Activated naive CD4-positive, alpha-beta T cell treated with anti-CD3 and anti-CD28 coated beads, Interleukin-2, amount 50 U/mL, for 72 hours (primary cell): ENCODE data around the gene CAPG. TPM values are rescaled to one million over a fixed set of nuclear protein-coding genes. Genes with fewer than 3 reads are reported as not detected.

Experiments used
- ATAC-seq, 2 donors: fragments of 150-1000 bp; cut with Tn5 transposase; 2 replicates each; pipeline ENCODE4 v1.10.0; 2021; ENCODE audit warnings: mild to moderate bottlenecking in 2 of 2, moderate library complexity in 2 of 2
- DNase-seq, 2 donors: peaks; one replicate each; pipeline ENCODE4 v3.0.0; 2021 to 2022; ENCODE audit warnings: low spot score in 2 of 2
- H3K27ac Mint-ChIP-seq, 2 donors: one replicate each; pipeline ENCODE4 v1.8.0; 2022; ENCODE audit warnings: mild to moderate bottlenecking in 2 of 2, mixed read lengths in 2 of 2
- H3K36me3 Mint-ChIP-seq, 2 donors: one replicate each; pipeline ENCODE4 v1.8.0; 2022; ENCODE audit warnings: mixed read lengths in 2 of 2
- H3K9me3 Mint-ChIP-seq, 2 donors: one replicate each; pipeline ENCODE4 v1.8.0; 2022; ENCODE audit warnings: mixed read lengths in 2 of 2
- total RNA-seq, 2 donors: library from RNA; stranded (reverse); gene quantifications; one replicate each; pipeline ENCODE4 v1.2.3, GENCODE V29; 2022

The CAPG gene, protein sequence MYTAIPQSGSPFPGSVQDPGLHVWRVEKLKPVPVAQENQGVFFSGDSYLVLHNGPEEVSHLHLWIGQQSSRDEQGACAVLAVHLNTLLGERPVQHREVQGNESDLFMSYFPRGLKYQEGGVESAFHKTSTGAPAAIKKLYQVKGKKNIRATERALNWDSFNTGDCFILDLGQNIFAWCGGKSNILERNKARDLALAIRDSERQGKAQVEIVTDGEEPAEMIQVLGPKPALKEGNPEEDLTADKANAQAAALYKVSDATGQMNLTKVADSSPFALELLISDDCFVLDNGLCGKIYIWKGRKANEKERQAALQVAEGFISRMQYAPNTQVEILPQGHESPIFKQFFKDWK
- total RNA-seq: 10 to 100 TPM; 38.0 to 39.8 TPM

- DNase-seq (no peak), ATAC-seq (no peak)
- H3K36me3 Mint-ChIP-seq: peaks cover 0 to 3% of the 10 kb centered on the region in 2 donors
- H3K9me3 Mint-ChIP-seq: no peaks in the 10 kb centered on the region
- peak within 1 kb of the TSS; percentile 72 to 73 for H3K27ac Mint-ChIP-seq
Observed at GRCh38 chr2:85409845-85410583, at the start of gene CAPG. TSS of gene CAPG (minus strand) at chr2:85410366. CDS start at chr2:85402145, 8,221 bp downstream.

GRCh38 chr2:85459771-85460170 lies 49.6 kb upstream of the CAPG start:
- DNase-seq (no peak), ATAC-seq (no peak)
- no peaks in the 10 kb centered on the region for H3K9me3 Mint-ChIP-seq
- no peaks in the 10 kb centered on the region for H3K36me3 Mint-ChIP-seq
- H3K27ac Mint-ChIP-seq: no peak overlapping the region

- Mint-ChIP-seq H3K27ac (no peak overlapping the region), H3K36me3 (no peaks in the 10 kb centered on the region), H3K9me3 (no peaks in the 10 kb centered on the region)
- no peak for DNase-seq
- ATAC-seq: no peak
Observed at GRCh38 chr2:85458601-85459563, 48.7 kb upstream of the CAPG start.

GRCh38 chr2:85457877-85458316 lies 47.7 kb upstream of the CAPG start:
- no peak for DNase-seq
- no peaks in the 10 kb centered on the region for H3K9me3 Mint-ChIP-seq
- no peak for ATAC-seq
- no peaks in the 10 kb centered on the region for H3K36me3 Mint-ChIP-seq
- no peak overlapping the region for H3K27ac Mint-ChIP-seq

- no peaks in the 10 kb centered on the region for H3K36me3 Mint-ChIP-seq
- DNase-seq (no peak), ATAC-seq (no peak)
- H3K9me3 Mint-ChIP-seq: no peaks in the 10 kb centered on the region
- H3K27ac Mint-ChIP-seq: no peak overlapping the region
Observed at GRCh38 chr2:85457043-85457442, 46.9 kb upstream of the CAPG start.

- Mint-ChIP-seq H3K9me3 (no peaks in the 10 kb centered on the region), H3K36me3 (no peaks in the 10 kb centered on the region), H3K27ac (no peak overlapping the region)
- DNase-seq (no peak), ATAC-seq (no peak)
Observed at GRCh38 chr2:85455552-85456090, 45.5 kb upstream of the CAPG start.

- no peak for ATAC-seq
- H3K9me3 Mint-ChIP-seq: no peaks in the 10 kb centered on the region
- DNase-seq: no peak
- H3K36me3 Mint-ChIP-seq: no peaks in the 10 kb centered on the region
- no peak overlapping the region for H3K27ac Mint-ChIP-seq
Observed at GRCh38 chr2:85453571-85453970, 43.4 kb upstream of the CAPG start.

GRCh38 chr2:85452237-85452636 lies 42.1 kb upstream of the CAPG start:
- no peaks in the 10 kb centered on the region for H3K9me3 Mint-ChIP-seq
- H3K36me3 Mint-ChIP-seq: no peaks in the 10 kb centered on the region
- ATAC-seq (no peak), DNase-seq (no peak)
- H3K27ac Mint-ChIP-seq: peak overlapping the region in 1 of 2 donors; percentile 2

DNA sequence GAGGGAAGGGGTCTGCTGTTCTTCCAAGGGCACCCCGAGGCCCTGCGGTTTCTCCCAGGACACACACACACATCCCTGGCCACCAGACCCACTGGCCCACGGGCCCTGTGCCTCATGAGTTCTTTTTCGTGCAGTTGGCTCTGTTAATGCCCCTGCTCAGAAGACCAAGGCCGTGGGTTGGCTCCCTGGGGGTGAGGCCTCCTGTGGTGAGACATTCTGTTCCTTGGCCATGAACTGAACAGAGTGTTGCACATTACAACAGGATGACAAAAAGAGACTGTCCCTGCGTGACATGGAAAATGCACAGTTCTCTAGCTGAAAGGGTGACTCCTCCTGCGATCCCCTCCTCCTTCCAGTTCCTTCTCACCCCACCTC lies 39.0 kb upstream of the CAPG start:
- no peak for ATAC-seq
- Mint-ChIP-seq H3K36me3 (no peaks in the 10 kb centered on the region), H3K27ac (peak overlapping the region in 1 of 2 donors; percentile 71), H3K9me3 (no peaks in the 10 kb centered on the region)
- no peak for DNase-seq

DNA sequence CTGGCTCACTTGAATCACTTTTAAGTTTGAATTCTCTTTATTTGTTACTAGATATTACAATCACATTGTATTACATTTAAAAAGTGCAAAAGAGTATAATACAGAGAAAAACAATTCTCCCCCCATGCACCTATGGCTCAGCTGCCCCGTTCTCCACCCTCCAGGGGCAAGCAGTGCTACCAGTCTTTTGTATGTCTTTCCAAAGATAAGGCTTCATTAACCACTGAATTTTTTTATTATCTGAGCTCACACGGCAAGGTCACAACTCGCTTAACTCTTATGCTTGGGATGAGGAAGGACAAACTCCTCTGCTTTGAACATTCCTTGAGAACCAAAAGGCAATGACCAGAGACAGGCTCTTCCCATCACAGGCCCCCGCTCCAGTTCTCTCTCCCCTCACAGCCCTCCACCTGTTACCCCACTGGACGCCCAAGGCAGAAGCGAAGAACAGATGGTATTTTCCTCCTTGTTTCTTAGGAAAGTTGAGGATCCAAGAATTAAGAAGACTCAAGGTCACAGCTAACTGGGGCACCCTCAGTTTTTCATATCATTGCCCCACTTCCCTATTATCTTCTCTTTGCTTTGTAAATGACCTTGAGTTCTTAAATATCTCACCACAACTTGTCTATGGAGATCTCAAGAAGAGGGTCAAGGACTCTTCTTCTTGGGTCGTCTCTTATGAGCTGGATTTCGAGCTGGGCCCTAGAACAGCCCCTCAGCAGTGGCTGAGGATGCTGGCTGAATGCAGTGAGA lies 38.5 kb upstream of the CAPG start:
- H3K27ac Mint-ChIP-seq: peak overlapping the region; percentile 3 to 71
- no peak for ATAC-seq
- no peaks in the 10 kb centered on the region for H3K9me3 Mint-ChIP-seq
- H3K36me3 Mint-ChIP-seq: no peaks in the 10 kb centered on the region
- no peak for DNase-seq

- H3K36me3 Mint-ChIP-seq: no peaks in the 10 kb centered on the region
- H3K27ac Mint-ChIP-seq: peak overlapping the region in 1 of 2 donors; percentile 2
- DNase-seq (no peak), ATAC-seq (no peak)
- no peaks in the 10 kb centered on the region for H3K9me3 Mint-ChIP-seq
Observed at GRCh38 chr2:85447222-85447585, 37.0 kb upstream of the CAPG start.

DNA sequence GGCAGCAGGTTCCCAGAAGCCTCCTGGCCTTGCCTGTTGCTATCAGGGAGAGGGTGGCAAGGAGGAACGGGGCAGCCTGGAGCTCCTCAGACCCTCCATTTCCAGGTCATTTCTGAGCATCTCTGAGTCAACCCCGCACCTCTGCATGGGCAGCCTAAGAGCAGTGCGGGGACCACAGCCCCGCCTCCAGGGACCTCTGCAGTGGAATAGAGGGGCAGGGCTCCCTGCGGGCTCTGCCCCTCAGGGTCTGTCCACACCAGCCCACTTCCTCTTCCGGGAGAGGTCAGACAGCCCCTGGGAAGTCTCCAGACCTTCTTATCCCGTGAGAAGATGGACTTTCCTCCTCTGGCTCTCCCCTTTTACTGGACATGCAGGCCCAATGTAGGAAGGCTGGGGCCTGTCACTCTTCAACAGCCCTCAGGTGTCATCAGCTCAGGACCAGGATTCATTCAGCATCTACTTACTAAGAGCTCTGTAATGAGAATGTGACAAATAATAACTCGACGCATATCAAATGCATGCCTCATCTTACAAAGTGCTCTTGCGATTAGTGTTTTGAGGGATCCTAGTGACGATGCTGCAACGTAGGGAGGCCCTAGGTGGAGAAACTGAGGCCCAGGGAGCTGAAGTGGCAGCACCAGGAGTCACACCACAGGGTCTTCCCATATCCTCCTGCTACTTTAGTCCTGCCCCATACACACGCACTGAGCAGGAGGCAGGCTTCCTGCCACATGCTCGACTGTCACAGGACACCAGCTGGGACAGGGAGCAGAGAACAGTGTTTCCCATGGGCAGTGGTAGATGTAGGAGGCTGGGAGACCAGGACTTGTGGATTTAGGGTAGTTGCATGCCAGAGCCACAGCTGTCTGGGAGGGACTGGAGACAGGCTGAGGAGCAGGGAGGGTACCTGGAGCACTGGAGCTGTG lies 36.4 kb upstream of the CAPG start:
- no peak for ATAC-seq
- Mint-ChIP-seq H3K9me3 (no peaks in the 10 kb centered on the region), H3K36me3 (no peaks in the 10 kb centered on the region), H3K27ac (peak overlapping the region; percentile 2 to 82)
- DNase-seq: no peak

DNA sequence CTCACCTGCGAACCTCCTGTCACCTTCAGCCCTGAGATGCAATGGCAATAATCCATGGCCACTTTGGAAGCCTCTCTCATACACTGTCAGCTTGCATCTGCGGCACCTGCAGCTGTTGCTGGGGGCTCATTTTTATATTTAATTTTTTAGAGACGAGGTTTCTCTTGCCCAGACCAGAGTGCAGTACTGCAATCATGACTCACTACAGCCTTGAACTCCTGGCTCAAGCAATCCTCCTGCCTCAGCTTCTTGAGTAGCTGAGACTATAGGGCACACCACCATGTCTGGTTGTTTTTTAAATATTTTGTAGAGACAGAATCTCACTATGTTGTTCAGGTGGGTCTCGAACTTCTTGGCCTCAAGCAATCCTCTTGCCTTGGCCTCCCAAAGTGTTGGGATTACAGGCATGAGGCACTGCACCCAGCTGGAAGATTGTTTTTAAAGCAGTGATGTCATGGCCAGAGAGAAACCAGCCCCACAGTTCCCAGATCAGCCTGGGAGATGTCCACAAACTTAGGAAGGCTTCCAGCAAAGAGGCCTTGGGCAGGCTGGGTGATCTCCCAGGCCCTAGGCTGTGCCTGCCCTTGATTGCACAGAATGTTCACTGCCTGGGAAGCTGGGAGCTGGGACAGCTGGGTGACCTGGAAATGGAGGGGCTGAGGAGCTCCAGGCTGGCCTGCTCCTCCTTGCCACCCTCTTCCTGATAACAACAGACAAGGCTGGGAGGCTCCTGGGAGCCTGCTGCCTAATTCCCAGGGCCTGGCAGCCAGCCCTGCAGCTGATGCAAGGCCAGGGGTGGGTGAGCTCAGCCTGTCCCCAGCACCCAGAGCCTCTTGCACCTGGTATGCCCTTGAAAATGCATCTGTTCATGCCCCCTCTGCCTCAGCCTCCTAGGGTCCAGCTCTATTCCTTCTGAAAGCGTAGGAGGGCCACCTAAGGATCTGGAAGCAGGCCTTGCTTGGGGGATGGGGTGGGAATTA lies 35.4 kb upstream of the CAPG start:
- no peak overlapping the region for H3K27ac Mint-ChIP-seq
- DNase-seq: no peak
- no peaks in the 10 kb centered on the region for H3K9me3 Mint-ChIP-seq
- H3K36me3 Mint-ChIP-seq: no peaks in the 10 kb centered on the region
- peak in 1 of 2 donors; percentile 7 for ATAC-seq

- Mint-ChIP-seq H3K36me3 (no peaks in the 10 kb centered on the region), H3K27ac (peak overlapping the region in 1 of 2 donors; percentile 68), H3K9me3 (no peaks in the 10 kb centered on the region)
- no peak for ATAC-seq
- no peak for DNase-seq
Observed at GRCh38 chr2:85444629-85445172, 34.5 kb upstream of the CAPG start.
